GM18861 (cell line): ENCODE measurements around the gene NAT10.
"Not testable (repeated sequence)": the region's sequence is repeated elsewhere in the genome, so short reads cannot be mapped to it uniquely, and the experiment has no call there.

Experiments used
- ATAC-seq: cut with Tn5 transposase; IDR thresholded peaks from one replicate; pipeline ENCODE4 v1.9.1; 2021; ENCODE audit not compliant: unreplicated experiment

Gene NAT10

DNA sequence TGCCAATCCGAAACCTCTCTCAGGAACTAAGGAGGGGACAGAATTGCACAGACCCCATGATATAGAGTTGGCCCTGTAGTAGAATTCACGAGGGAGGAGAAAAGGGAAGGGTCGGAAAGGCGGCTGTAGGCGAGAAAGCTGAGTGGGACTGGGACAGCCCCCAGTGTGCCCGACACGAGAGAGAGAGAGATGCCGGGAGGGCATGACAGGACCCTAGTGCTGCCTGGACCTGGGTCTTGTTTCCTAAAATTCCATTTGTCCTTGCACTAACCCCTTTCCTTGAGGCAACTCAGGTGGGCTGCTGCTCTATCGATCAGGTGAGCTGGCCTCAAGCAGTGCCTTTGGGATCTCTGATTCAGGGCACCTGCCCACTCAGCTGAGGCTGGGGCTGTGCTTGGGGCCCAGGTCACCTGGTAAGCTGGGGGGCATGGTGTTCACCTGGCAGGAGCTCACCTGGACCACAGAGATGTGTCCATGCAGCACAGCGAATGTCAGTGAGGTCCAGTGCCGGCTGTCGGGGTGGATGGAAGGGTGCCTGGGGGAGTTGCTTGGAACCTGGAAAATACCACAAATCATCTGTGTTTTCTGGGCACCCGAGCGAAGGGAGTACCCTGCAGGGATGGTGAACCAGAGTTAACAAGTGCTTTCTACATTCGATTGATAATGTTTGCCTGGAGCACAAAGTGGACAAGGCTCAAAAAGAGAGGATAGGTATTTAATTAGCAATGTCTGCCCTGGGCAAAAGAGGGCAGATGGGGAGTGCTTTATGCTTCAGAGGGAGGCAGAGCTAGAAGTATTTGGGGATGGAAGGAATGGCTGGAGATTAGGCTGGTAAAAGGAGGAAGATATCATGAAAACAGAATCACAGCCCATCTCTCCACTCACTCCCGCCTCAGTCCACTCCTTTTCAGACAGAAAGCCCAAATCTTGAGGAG, 61.6 kb downstream of the NAT10 start:
- no peak for ATAC-seq

DNA sequence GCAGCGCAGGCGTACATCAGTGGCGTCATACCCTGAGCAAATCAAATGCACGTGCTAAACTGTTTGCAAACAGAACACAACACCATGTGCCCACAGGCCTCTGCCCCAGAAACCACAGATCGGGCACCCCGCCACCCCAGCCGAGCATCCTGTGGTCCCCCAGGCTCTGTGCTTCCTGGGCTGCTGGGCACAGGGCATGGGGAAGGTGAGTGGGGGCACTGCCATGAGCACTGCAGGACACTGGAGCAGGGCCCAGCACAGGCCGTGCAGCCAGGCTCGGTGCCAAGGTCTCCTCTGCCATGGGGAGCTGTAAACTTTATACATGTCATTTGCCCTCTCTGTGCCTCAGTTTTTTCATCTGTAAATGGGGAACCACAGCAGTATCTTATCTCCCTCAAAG, 62.5 kb downstream of the NAT10 start:
- ATAC-seq: no peak

DNA sequence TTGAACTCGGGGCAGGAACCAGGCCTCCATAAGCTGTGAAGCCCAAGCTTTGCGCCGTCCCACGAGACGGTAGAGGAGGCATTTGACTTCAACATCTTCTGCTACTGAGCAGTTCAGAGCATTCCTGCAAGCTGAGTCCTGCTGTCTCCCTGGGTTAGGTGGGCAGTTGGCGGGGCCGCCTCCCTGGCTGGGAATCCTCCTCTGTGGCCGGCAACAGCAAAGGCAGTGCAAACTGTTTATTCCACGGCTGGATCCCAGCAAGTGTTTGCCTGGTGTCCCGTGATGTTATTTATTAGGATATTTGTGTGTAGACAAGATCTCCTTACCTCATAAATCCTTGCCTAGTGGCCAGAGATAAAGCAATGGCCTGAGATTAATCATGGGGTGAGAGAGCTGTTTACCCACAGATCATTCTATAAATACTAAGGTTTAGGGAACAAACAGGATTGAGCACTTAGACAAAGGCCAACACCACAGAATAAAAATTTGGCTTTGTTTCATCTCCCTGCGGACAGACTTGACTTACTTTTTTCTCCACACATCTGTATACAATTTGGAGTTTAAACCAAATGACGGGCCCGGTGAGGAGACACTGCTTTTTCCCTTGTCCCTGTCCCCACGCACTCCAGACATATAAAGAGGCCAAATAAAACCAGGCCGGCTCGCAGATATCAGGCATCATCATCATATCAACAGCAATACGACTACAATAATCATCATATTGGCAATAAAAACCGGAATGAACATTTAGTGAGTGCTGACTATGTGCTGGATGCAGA, 63.4 kb downstream of the NAT10 start:
- ATAC-seq: no peak

DNA sequence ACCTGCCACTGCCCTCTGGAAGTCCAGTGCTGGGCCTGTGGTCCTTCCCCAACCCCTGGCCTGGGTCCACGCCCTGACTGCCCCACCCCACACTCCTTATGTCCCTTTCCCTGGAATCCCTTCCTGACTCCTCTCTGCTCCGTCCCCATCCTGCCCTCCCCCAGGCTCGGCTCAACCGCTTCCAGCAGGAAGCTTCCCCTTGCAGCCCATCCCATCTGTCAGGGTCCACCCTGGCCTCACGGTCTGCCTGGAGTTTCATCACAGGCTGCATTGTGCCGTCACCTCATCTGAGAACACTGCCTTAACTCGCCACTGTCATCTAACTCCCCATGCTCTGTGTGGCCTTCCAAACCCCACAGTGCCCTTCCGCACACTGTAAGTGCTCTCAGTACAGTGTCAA, 64.3 kb downstream of the NAT10 start:
- no peak for ATAC-seq

DNA sequence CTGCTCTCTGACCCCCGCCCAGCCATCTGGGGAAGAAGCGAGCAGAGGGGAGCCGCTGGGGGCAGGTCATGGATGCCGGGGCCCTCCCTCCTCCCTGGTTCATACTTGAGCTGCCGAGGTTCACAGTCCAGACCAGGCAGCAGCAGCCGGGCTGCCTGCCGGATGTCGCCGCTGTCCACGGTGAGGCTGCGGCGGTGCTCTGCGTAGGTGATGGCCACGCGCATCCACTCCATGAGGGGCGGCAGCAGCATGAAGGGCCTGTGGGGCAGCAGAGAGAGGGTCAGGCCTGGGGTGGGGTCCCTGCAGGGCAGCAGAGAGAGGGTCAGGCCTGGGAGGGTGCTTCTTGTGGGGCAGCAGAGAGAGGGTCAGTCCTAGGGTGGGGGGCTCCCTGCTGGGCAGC, 67.6 kb downstream of the NAT10 start:
- ATAC-seq: no peak

- peak; percentile 51 for ATAC-seq
Observed at GRCh38 chr11:34174412-34175041, 69.1 kb downstream of the NAT10 start.

DNA sequence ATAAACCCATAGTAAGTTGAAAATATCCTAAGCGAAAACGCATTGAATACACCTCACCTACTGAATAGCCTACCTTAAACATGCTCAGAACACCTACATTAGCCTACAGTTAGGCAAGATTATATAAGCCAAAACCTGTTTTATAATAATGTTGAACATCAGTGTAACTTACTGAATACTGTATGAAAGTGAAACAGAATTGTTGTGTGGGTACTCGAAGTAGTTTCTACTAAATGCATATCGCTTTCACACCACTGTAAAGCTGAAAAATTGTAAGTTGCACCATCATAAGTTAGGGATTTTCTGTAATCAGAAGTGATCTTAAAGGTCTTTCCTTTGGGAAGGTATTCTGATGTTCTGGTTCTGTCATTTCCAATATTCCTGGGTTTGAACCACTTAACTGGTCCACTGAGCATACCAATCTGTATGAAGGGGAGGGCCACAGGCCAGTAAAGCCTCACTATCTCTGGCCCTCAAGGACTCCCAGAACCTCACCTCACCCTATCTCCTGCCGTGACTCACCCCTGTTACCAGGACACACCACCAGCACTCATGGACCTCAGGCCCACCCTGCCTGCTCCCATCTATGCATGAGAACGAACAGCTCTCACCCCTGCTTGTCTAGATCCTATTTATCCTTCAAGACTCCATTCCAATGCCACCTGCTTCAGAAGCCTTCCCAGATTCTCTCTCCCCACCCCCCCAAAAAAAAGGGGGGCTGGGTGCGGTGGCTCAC, 70.0 kb downstream of the NAT10 start:
- peak; percentile 50 for ATAC-seq

DNA sequence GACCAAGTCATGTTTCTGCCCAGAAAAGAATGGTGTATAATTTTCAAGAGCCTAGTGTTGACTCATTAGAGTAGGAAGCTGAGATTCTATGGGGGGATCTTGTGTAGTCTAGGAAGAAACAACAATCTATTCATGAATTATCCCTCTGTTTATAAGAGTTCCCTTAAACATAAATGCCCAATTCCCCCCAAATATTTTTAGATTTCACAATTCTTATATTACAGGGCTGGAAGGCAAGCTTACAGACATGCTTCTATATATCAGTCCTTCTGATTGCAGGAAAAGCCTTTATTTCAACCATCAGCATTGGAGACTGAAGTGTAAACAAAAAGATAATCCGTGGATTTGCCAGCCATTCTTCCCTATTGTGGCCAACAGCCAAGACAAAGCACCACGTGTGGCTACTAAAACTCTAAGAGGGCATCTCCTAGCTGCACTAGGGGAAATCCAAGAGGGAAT, 71.4 kb downstream of the NAT10 start:
- ATAC-seq: no peak

- no peak for ATAC-seq
Observed at GRCh38 chr11:34178209-34178821, 72.9 kb downstream of the NAT10 start.

DNA sequence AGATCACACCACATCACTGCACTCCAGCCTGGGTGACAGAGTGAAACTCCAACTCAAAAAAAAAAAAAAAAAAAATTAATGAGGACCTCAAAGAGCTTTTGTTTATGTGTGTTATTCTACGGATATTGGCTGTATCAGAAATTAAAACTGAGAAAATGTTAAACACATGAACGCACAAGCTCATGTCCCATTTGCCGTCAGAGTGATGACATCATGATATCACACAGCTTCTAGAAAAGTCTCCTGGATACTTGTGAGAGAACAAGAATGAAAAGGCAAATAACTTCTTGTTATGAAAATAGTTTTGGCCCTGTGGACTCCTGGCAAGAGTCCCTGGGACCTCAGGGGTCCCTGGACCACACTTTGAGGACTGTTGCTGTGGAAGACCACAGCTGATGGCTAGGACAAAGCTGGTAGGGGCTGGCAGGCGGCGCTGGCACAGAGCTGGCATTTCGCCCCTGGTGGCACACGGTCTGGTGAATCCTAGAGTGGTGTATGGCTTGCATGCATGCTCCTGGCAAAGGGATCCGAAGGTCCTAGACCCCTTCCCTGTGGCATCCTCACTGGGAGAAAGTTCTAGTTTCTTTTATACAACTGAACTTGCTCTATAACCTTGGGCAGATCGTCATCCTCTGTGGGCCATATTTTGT, 73.7 kb downstream of the NAT10 start:
- ATAC-seq: no peak

GRCh38 chr11:34180040-34180813, 74.8 kb downstream of the NAT10 start:
- ATAC-seq: no peak

GRCh38 chr11:34180814-34181165, 75.4 kb downstream of the NAT10 start:
- not testable (repeated sequence) for ATAC-seq

GRCh38 chr11:34181251-34181650, 75.8 kb downstream of the NAT10 start:
- no peak for ATAC-seq

GRCh38 chr11:34181856-34182405, 76.5 kb downstream of the NAT10 start:
- ATAC-seq: no peak

- ATAC-seq: no peak
Observed at GRCh38 chr11:34182425-34182824, 77.0 kb downstream of the NAT10 start.

DNA sequence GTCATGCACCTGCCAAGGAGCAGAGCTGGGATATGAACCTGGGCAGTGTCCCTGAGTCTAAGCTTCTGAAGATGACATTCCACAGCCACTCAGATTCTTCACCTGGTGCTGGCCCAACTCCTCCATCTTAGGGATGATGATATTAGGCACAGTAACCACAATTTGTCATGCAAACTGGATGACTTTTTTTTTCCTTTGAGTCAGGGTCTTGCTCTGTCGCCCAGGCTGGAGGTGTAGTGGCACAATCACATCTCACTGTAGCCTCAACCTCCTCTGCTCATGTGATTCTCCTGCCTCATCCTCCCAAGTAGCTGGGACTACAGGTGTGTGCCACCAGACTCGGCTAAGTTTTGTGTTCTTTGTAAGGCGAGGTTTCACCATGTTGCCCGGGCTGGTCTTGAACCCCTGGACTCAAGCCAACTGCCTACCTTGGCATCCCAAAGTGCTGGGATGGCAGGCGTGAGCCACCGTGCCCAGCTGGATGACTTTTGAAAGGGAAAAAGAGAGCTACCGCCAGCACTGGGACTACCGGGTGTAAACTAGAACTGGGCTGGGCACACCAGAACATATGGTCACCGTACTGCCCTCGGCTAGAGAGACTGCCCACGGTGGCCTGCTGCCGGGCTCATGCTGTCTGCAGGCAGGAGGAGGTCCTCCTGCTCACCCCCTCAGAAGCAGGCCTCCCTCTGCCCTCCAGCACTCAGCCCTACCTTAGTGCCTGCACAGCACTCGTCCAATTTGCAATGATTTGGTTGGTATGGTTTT, 77.7 kb downstream of the NAT10 start:
- no peak for ATAC-seq

GRCh38 chr11:34183848-34184391, 78.5 kb downstream of the NAT10 start:
- ATAC-seq: no peak

- no peak for ATAC-seq
Observed at GRCh38 chr11:34184505-34185015, 79.1 kb downstream of the NAT10 start.
